ENCODE data around the gene CDKAL1. TPM values are rescaled to one million over a fixed set of nuclear protein-coding genes. Genes with fewer than 3 reads are reported as not detected.

Gene CDKAL1
- total RNA-seq, 4 donors from 2014 or later, result 13.5 to 21.2 (median 17.3) TPM

GRCh38 chr6:20664250-20664649, 130.0 kb downstream of the CDKAL1 start:
- no peaks in the 10 kb centered on the region for H3K36me3 ChIP-seq
- no peaks in the 10 kb centered on the region for H3K9me3 ChIP-seq
- DNase-seq (ENCODE audit: low spot score in 2 of 2), result no peak
- H3K4me3 ChIP-seq, result no peak overlapping the region
- H3K4me1 ChIP-seq, result peaks cover 0 to 12% (median 4%) of the 10 kb centered on the region in 4 donors
- 92 to 98% methylated on average over 1 of the region's 1 CpG for WGBS, 2 donors
- H3K27me3 ChIP-seq, result no peaks in the 10 kb centered on the region
- TF ChIP-seq EP300 (IDR thresholded peaks at IDR 0.05) (no peak), POLR2A (IDR thresholded peaks at IDR 0.05) (no peak)
- TF ChIP-seq, protein P1, sequence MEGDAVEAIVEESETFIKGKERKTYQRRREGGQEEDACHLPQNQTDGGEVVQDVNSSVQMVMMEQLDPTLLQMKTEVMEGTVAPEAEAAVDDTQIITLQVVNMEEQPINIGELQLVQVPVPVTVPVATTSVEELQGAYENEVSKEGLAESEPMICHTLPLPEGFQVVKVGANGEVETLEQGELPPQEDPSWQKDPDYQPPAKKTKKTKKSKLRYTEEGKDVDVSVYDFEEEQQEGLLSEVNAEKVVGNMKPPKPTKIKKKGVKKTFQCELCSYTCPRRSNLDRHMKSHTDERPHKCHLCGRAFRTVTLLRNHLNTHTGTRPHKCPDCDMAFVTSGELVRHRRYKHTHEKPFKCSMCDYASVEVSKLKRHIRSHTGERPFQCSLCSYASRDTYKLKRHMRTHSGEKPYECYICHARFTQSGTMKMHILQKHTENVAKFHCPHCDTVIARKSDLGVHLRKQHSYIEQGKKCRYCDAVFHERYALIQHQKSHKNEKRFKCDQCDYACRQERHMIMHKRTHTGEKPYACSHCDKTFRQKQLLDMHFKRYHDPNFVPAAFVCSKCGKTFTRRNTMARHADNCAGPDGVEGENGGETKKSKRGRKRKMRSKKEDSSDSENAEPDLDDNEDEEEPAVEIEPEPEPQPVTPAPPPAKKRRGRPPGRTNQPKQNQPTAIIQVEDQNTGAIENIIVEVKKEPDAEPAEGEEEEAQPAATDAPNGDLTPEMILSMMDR (IDR thresholded peaks at IDR 0.05), result no peak
- H3K27ac ChIP-seq, result no peak overlapping the region

DNA sequence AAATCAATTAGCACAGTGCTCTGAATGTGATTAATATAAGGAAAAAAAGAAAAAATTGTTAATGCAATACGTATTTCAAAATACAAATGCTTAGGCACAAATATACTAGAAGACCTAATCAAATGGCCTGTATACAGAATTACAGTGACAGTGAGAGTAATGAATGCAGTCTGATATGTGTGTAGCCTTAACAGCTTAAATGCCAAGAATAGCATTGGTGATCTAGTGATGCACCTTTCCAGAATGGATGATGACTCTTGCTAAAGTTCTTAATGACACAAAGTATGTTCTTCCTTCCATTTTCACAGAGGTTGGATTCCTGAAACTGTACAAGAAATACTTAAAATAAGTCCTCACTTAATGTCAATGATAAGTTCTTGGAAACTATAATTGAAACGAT, 131.0 kb downstream of the CDKAL1 start:
- 94 to 95% methylated on average over 2 of the region's 2 CpGs for WGBS, 2 donors
- H3K27me3 ChIP-seq, result no peaks in the 10 kb centered on the region
- H3K27ac ChIP-seq, result no peak overlapping the region
- no peak for TF ChIP-seq POLR2A (IDR thresholded peaks at IDR 0.05)
- no peak for TF ChIP-seq EP300 (IDR thresholded peaks at IDR 0.05)
- TF ChIP-seq, protein P1 (IDR thresholded peaks at IDR 0.05), result no peak
- no peak for DNase-seq (ENCODE audit: low spot score in 2 of 2)
- no peaks in the 10 kb centered on the region for H3K36me3 ChIP-seq
- no peaks in the 10 kb centered on the region for H3K9me3 ChIP-seq
- peaks cover 0 to 12% (median 4%) of the 10 kb centered on the region in 4 donors for H3K4me1 ChIP-seq
- H3K4me3 ChIP-seq, result no peak overlapping the region

GRCh38 chr6:20669571-20670314, 135.5 kb downstream of the CDKAL1 start:
- H3K4me3 ChIP-seq, result no peak overlapping the region
- TF ChIP-seq POLR2A (IDR thresholded peaks at IDR 0.05) (no peak), EP300 (IDR thresholded peaks at IDR 0.05) (no peak)
- TF ChIP-seq, protein P1 (IDR thresholded peaks at IDR 0.05), result no peak
- H3K27me3 ChIP-seq, result no peaks in the 10 kb centered on the region
- no peak overlapping the region for H3K27ac ChIP-seq
- no peaks in the 10 kb centered on the region for H3K36me3 ChIP-seq
- DNase-seq (ENCODE audit: low spot score in 2 of 2), result no peak
- no peaks in the 10 kb centered on the region for H3K4me1 ChIP-seq
- 91 to 96% methylated on average over 6 of the region's 6 CpGs for whole genome bisulfite sequencing, 2 donors
- no peaks in the 10 kb centered on the region for H3K9me3 ChIP-seq

DNA sequence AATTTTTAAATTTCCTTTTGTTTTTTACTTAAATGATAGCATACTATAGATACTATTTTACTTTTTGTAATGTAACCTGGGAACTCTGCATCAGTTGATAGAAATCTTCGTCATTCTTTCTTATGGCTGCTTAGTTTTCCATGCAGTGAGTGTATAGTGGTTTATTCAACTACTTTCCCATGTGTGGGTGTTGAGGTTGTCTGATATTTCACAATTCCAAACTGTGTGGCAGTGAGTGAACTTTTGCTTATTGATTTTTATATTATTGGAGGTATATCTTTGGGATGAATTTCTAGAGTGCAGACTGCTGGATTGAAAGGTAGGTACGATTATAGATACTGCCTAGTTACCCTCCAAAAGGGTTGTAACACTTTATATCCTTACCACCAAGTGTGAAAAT, 136.5 kb downstream of the CDKAL1 start:
- TF ChIP-seq POLR2A (IDR thresholded peaks at IDR 0.05) (no peak), EP300 (IDR thresholded peaks at IDR 0.05) (no peak)
- TF ChIP-seq, protein P1 (IDR thresholded peaks at IDR 0.05), result no peak
- WGBS, 2 donors, result 94 to 100% methylated on average over 2 of the region's 2 CpGs
- Histone ChIP-seq H3K27me3 (no peaks in the 10 kb centered on the region), H3K36me3 (no peaks in the 10 kb centered on the region), H3K4me1 (no peaks in the 10 kb centered on the region), H3K27ac (no peak overlapping the region), H3K4me3 (no peak overlapping the region), H3K9me3 (no peaks in the 10 kb centered on the region)
- DNase-seq (ENCODE audit: low spot score in 2 of 2), result no peak

DNA sequence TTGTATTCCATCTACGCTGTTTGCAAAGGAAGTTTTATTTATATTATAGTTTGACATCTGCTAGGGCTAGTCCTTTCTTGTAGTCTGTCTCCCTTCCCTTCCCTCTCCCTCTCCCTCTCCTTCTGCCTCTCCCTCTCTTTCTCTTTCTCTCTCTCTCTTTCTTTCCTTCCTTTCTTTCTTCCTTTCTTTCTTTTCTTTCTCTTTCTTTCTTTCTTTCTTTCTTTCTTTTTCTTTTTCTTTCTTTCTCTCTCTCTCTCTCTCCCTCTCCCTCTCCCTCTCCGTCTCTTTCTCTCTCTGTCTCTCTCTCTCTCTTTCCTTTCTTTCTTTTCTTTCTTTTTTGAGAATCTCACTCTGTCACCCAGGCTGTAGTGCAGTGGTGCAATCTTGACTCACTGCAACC, 137.8 kb downstream of the CDKAL1 start:
- 94 to 97% methylated on average over 2 of the region's 2 CpGs for WGBS, 2 donors
- Histone ChIP-seq H3K4me1 (no peaks in the 10 kb centered on the region), H3K4me3 (no peak overlapping the region), H3K9me3 (no peaks in the 10 kb centered on the region), H3K27me3 (no peaks in the 10 kb centered on the region), H3K27ac (no peak overlapping the region), H3K36me3 (no peaks in the 10 kb centered on the region)
- no peak for TF ChIP-seq POLR2A (IDR thresholded peaks at IDR 0.05)
- TF ChIP-seq EP300 (IDR thresholded peaks at IDR 0.05), result no peak
- no peak for DNase-seq (ENCODE audit: low spot score in 2 of 2)

Data from tibial nerve (tissue), 4 donors.